Neuron (in vitro differentiated cells): Measurements from ENCODE around the gene MAPK14.
"Not testable (repeated sequence)": the region's sequence is repeated elsewhere in the genome, so short reads cannot be mapped to it uniquely, and the experiment has no call there.

Source experiments
- H2AFZ ChIP-seq: one replicate; pipeline ENCODE4 v1.6.1; 2013; ENCODE audit warnings: low read depth, mild to moderate bottlenecking, inconsistent platforms, low read length, moderate library complexity
- H3K27me3 ChIP-seq: one replicate; pipeline ENCODE4 v1.6.1; 2013; ENCODE audit warnings: low read length; ENCODE audit not compliant: insufficient read depth
- H3K36me3 ChIP-seq: one replicate; pipeline ENCODE4 v1.6.1; 2013; ENCODE audit warnings: low read length; ENCODE audit not compliant: insufficient read depth
- H3K4me1 ChIP-seq: one replicate; pipeline ENCODE4 v1.6.1; 2013; ENCODE audit warnings: low read length; ENCODE audit not compliant: insufficient read depth
- H3K4me3 ChIP-seq: 2 replicates; pipeline ENCODE4 v1.5.1; 2013; ENCODE audit warnings: mild to moderate bottlenecking, low read length, moderate library complexity
- H3K9me3 ChIP-seq: one replicate; pipeline ENCODE4 v1.6.1; 2013; ENCODE audit warnings: low read length

The MAPK14 gene

DNA sequence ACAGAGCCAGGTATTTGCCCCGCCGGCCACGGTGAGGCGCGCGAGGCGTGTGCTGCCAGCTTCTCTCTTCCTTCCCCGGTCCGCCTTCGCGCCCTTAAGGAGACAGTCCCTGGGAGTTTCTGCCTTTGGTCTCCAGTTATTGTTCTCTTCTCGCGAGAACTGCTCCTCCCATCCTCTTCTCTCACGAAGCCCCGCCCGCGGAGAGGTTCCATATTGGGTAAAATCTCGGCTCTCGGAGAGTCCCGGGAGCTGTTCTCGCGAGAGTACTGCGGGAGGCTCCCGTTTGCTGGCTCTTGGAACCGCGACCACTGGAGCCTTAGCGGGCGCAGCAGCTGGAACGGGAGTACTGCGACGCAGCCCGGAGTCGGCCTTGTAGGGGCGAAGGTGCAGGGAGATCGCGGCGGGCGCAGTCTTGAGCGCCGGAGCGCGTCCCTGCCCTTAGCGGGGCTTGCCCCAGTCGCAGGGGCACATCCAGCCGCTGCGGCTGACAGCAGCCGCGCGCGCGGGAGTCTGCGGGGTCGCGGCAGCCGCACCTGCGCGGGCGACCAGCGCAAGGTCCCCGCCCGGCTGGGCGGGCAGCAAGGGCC lies at the start of gene MAPK14:
MAPK14 (plus strand) TSS at position 308 of the 587 bp plus-strand sequence. CDS start 350 bp downstream, outside the sequence.
- Histone ChIP-seq H3K4me3 (peak within 1 kb of the TSS; percentile 100), H3K9me3 (no peaks in the 10 kb centered on the region), H2AFZ (peak within 1 kb of the TSS; percentile 81), H3K4me1 (peaks cover 11% of the 10 kb centered on the region), H3K36me3 (no peaks in the 10 kb centered on the region), H3K27me3 (no peaks in the 10 kb centered on the region)

DNA sequence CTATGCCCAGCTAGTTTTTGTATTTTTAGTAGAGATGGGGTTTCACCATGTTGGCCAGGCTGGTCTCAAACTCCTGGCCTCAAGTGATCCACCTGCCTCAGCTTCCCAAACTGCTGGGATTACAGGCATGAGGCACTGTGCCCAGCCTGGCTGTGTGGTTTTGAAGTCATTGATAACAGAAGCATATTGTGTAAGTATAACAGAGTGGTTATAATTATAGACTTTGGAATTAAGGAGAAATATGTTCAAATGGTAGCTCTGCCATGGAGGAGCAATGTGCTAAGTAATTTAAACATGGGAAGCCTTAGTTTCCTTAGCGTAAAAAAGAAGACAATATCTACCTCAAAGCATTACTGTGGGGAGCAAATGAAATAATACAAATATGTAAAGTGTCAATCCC lies 47.5 kb upstream of the MAPK14 start:
- peaks cover 13% of the 10 kb centered on the region for H3K27me3 ChIP-seq
- not testable (repeated sequence) for H2AFZ ChIP-seq, H3K4me1 ChIP-seq, H3K36me3 ChIP-seq, H3K4me3 ChIP-seq, H3K9me3 ChIP-seq

DNA sequence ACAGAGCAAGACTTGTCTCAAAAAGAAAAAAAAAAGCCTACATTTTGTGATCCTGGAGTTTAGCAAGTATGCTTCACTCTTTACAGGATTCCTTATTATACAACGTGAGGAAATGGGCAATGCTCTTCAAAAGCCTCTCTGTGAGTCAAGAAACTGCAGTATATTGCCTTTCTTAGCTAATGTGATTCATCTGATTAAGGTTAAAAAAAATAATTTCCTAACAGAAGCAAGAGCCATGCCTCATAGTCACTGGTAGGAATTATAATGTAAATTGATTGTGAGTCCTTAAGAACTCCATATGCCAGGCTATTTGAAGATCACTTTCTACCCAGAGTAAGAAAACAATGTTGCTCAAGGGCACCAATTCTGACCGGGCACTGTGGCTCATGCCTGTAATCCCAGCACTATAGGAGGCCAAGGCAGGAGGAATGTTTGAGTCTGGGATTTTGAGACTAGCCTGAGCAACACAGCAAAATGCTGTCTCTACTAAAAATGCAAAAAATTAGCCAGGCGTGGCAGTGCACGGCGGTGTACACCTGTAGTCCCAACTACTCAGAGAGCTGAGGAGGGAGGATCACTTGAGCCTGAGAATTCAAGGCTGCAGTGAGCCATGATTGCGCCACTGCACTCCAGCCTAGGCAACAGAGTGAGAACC lies 46.5 kb upstream of the MAPK14 start:
- Histone ChIP-seq H3K4me3 (no peak overlapping the region), H3K4me1 (no peaks in the 10 kb centered on the region), H2AFZ (no peak overlapping the region), H3K36me3 (no peaks in the 10 kb centered on the region), H3K27me3 (peaks cover 13% of the 10 kb centered on the region), H3K9me3 (no peaks in the 10 kb centered on the region)

DNA sequence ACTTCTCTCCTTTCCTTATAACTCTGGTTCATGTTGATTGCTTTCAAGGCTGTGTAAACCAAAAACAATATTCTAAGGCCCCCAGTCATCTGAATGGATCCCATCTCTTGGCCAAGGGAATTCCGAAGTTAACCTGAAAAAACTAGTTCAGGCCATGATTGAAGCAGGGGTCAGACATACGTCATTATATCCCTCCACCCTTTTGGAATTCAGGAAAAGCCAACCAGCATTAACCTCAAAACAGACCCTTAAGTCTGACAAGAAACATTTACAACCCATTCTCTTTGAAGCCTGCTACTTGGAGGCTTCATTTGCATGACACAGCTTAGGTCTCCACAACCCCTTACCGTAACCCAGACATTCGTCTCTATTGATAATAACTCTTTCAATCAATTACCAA lies 42.9 kb upstream of the MAPK14 start:
- Histone ChIP-seq H2AFZ (no peak overlapping the region), H3K36me3 (no peaks in the 10 kb centered on the region), H3K27me3 (peaks cover 11% of the 10 kb centered on the region), H3K9me3 (no peaks in the 10 kb centered on the region), H3K4me3 (no peak overlapping the region), H3K4me1 (no peaks in the 10 kb centered on the region)

DNA sequence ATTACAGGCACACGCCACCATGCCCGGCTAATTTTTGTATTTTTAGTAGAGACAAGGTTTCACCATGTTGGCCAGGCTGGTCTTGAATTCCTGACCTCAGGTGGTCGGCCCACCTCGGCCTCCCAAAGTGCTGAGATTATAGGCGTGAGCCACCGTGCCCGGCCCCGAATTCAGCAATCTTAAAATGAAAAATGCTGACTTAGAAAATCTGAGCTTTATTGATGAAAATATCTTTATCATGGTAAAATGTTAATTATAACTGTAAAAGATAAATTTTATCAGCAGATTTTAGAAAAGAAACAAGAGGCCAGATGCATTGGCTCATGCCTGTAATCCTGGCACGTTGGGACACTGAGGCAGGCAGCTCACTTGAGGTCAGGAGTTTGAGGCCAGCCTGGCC lies 39.6 kb upstream of the MAPK14 start:
- H3K4me1 ChIP-seq, H3K9me3 ChIP-seq, H3K4me3 ChIP-seq, H3K27me3 ChIP-seq, H2AFZ ChIP-seq, H3K36me3 ChIP-seq: not testable (repeated sequence)

DNA sequence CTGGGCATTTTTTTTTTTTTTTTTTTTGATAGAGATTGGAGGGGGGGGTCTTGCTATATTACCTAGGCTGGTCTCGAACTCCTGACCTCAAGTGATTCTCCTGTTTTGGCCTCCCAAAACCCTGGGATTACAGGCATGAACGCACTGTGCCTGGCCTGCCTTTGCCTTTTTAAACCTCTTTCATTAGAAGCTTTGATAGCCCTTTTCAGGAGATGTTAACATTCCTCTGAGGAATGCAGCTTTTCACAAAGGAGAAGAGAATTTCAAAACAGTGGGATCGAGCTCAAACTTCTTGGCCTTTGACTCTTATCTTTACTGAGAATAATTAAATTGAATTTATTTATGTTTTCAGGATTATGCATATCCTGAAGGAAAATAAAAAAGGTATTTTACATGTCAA lies 34.5 kb upstream of the MAPK14 start:
- H3K27me3 ChIP-seq: peaks cover 2% of the 10 kb centered on the region
- no peak overlapping the region for H3K4me3 ChIP-seq
- no peaks in the 10 kb centered on the region for H3K9me3 ChIP-seq
- H2AFZ ChIP-seq: no peak overlapping the region
- no peaks in the 10 kb centered on the region for H3K4me1 ChIP-seq
- no peaks in the 10 kb centered on the region for H3K36me3 ChIP-seq

DNA sequence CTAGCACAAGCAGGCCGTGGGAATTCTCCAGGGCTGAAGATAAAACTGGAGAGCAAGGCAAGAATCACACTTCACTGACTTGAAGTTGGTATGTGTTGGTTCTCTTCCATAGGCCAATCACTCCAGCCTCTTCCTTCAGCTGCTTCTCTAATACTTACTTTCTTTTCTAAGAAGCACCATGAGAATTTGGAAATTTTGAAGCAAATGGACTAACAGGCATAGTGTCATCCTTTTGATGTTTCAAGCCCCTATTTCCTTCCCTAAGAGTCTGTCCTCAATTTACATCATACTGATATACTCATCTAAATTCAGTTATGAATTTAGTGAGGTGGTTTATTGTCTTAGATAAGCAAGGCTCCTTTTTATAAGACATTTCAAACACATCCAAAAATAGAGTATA lies 27.2 kb upstream of the MAPK14 start:
- H3K27me3 ChIP-seq: peaks cover 2% of the 10 kb centered on the region
- no peaks in the 10 kb centered on the region for H3K9me3 ChIP-seq
- H3K4me1 ChIP-seq: no peaks in the 10 kb centered on the region
- no peak overlapping the region for H3K4me3 ChIP-seq
- no peak overlapping the region for H2AFZ ChIP-seq
- H3K36me3 ChIP-seq: no peaks in the 10 kb centered on the region

DNA sequence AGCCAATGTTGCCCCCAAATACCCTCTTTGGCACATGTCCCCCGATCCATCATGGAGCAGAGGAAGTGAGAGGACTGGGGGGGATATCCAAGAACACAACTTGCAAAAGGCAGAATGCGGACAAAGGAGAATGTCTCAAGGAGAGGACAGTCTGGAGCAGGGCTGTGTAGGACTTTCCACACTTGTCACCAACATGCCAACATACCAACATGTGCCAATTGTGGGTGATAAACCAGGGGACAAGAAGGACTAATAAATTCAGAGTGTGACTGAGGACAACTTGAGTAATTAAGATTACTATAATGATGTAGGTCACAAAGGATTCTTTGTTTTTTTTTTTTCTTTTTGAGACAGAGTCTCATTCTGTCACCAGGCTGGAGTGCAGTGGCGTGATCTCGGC lies 11.9 kb upstream of the MAPK14 start:
- H2AFZ ChIP-seq: no peak overlapping the region
- H3K27me3 ChIP-seq: no peaks in the 10 kb centered on the region
- H3K4me1 ChIP-seq: no peaks in the 10 kb centered on the region
- no peak overlapping the region for H3K4me3 ChIP-seq
- no peaks in the 10 kb centered on the region for H3K36me3 ChIP-seq
- no peaks in the 10 kb centered on the region for H3K9me3 ChIP-seq

DNA sequence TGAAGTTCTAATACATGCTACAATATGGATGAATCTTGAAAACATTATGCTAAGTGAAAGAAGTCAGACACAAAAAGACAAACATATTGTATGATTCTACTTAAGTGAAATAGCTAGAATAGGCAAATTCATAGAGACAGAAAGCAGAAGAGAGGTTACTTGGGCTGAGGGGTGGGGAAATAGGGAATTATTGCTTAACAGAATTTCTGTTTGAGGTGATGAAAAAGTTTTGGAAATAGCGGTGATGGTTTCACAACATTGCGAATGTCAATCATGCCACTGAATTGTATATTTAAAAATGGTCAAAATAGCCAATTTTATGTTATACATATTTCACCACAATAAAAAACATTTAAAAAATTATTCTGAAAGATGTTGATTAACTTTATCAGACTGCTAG lies 9.3 kb upstream of the MAPK14 start:
- H3K4me1 ChIP-seq: no peaks in the 10 kb centered on the region
- H2AFZ ChIP-seq: no peak overlapping the region
- H3K27me3 ChIP-seq: no peaks in the 10 kb centered on the region
- no peaks in the 10 kb centered on the region for H3K9me3 ChIP-seq
- H3K4me3 ChIP-seq: no peak overlapping the region
- no peaks in the 10 kb centered on the region for H3K36me3 ChIP-seq

DNA sequence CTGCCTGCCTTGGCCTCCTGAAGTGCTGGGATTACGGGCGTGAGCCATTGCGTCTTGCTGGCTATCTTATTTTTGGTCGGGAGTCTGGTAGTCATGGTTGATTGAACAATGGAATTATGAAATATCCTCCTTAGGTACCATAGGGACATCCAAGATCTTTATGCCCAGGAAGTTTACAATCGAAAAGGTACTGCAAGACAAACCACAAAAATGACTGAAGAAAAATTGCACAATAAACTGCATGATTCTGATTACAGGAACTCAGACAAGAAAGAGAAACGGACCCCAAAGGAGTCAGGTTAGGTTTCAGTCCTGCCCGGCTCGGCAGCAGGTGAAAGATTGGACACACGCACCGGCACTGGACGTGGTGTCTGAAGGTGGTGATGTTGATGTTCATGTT lies 8.4 kb upstream of the MAPK14 start:
- H3K4me1 ChIP-seq: peaks cover 3% of the 10 kb centered on the region
- H3K9me3 ChIP-seq: no peaks in the 10 kb centered on the region
- H2AFZ ChIP-seq: no peak overlapping the region
- no peaks in the 10 kb centered on the region for H3K27me3 ChIP-seq
- no peak overlapping the region for H3K4me3 ChIP-seq
- no peaks in the 10 kb centered on the region for H3K36me3 ChIP-seq

DNA sequence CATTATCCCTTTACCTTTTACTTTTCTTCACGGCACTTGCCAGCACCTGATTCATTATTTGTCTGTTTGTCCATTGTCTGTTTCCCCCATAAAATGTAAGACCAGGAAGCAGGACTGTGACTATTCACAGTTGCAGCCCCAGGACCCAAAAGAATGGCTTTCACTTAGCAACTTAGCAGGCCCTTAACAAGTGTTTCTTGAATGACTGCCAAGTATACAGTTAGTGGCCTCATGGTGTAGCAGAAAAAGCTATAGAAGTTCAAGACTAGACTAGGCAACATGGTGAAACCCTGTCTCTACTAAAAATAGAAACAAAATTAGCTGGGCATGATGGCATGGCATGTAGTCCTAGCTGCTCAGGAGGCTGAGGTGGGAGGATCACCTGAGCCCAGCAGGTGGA lies 7.5 kb upstream of the MAPK14 start:
- no peaks in the 10 kb centered on the region for H3K9me3 ChIP-seq
- H2AFZ ChIP-seq: no peak overlapping the region
- no peaks in the 10 kb centered on the region for H3K36me3 ChIP-seq
- H3K4me3 ChIP-seq: no peak overlapping the region
- H3K27me3 ChIP-seq: no peaks in the 10 kb centered on the region
- H3K4me1 ChIP-seq: peaks cover 4% of the 10 kb centered on the region

DNA sequence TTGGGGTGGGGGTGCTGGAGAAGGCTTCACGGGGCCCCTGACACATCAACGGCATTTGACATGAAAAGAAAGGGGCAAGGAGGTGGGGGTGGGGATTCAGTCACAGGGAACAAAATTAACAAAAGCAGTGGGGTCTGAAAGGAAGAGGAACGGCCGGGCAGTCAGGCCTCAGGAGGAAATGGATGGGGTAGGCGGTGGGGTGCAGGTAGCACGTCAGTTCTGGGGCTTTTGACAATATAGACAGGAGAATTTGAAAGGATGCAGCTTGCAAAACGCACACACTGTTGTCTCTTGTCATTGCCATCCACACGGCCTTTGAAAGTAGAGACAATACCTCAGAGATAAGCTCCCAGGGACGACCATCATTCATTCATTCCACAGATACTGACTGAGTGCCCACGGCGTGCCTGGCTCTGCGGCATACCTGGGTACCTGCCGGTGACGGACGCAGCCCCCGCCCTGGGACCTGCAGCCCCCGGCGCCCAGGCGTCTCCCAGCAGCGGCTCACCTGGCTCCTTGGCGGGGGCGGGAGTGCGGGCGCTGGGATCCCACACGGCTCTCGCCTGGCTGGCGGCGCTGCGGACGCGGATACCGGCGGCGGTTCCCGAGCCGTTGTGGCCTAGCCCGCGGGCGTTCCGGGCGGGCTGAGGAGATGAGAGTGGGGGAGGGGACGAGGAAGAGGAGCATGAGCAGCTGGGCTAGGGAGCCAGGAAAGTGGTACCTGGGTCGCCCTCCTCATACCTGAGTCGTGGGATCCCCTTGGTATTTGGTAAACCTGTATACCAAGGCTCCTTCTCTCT lies 3.4 kb upstream of the MAPK14 start, which contains the start of gene SLC26A8:
SLC26A8 (minus strand) TSS at position 646 of the 800 bp plus-strand sequence. CDS start 4,934 bp downstream, outside the sequence.
- H3K36me3 ChIP-seq: no peaks in the 10 kb centered on the region
- H3K27me3 ChIP-seq: no peaks in the 10 kb centered on the region
- H3K4me1 ChIP-seq: peaks cover 7% of the 10 kb centered on the region
- no peak within 1 kb of the TSS for H3K4me3 ChIP-seq
- no peak within 1 kb of the TSS for H2AFZ ChIP-seq
- H3K9me3 ChIP-seq: no peaks in the 10 kb centered on the region

DNA sequence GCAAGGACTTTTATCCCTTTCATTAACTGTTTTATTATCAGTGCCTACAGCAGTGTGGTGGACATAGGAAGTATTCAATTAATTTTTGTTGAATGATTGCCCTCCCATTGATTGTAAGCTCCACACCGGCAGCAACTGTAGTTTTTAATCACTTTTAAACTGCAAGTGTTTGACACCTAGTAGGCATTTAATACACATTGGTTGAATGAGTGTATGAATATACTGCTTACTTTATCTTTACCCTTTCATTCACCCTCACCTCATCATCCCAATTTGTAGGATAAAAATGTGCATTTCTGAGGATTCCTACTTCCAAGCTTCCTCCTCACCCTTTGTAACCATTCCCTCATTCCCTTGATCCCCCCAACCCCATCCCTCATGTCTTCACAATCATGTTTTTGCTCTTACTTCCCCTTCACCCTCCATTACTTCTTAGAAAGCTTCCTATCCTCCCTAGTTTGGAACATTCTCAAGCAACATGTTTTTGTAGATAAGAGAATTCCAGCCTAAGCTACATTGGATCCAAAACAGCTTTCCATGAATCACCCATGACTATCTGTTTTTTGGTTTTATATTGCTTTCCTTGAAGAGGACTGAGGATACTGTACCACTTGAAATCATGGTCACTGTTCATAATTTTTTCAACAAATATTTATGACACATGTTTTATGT lies 2.2 kb upstream of the MAPK14 start:
- H3K36me3 ChIP-seq: no peaks in the 10 kb centered on the region
- peaks cover 11% of the 10 kb centered on the region for H3K4me1 ChIP-seq
- H2AFZ ChIP-seq: no peak overlapping the region
- H3K9me3 ChIP-seq: no peaks in the 10 kb centered on the region
- no peaks in the 10 kb centered on the region for H3K27me3 ChIP-seq
- no peak overlapping the region for H3K4me3 ChIP-seq
